Activated B cell treated with CpG ODN at 0.5 μM for 24 hours (primary cell): ENCODE results near the gene MCUB. TPM values are rescaled to one million over a fixed set of nuclear protein-coding genes. Genes with fewer than 3 reads are reported as not detected.
A peak's percentile ranks its signal among the peaks of the same experiment; 100 is the strongest.
"Not testable (repeated sequence)": the region's sequence is repeated elsewhere in the genome, so short reads cannot be mapped to it uniquely, and the experiment has no call there.

Experiments
- ATAC-seq: fragments of 200-7000 bp; cut with Tn5 transposase; one replicate; pipeline ENCODE4 v1.10.0; 2021; ENCODE audit warnings: low read depth, mild to moderate bottlenecking, moderate library complexity
- CTCF ChIA-PET: fragments of 350-600 bp; sonication (Branson Sonifier 250); formaldehyde crosslinking; loops from one replicate; lab custom pipeline; 2021; ENCODE audit warnings: antibody characterized with exemption; lab: Charles Lee
- POLR2A ChIA-PET: fragments of 350-600 bp; sonication (Branson Sonifier 250); formaldehyde crosslinking; loops from one replicate; lab custom pipeline; 2021; ENCODE audit warnings: antibody characterized with exemption; lab: Charles Lee
- DNase-seq: peaks from one replicate; pipeline ENCODE4 v3.0.0; 2022
- H3K27ac Mint-ChIP-seq: one replicate; pipeline ENCODE4 v1.8.0; 2020; ENCODE audit warnings: mixed read lengths
- H3K27me3 Mint-ChIP-seq: one replicate; pipeline ENCODE4 v1.8.0; 2021; ENCODE audit warnings: mixed read lengths
- H3K36me3 Mint-ChIP-seq: one replicate; pipeline ENCODE4 v1.8.0; 2021; ENCODE audit warnings: low read depth, mixed read lengths
- H3K4me1 Mint-ChIP-seq: one replicate; pipeline ENCODE4 v1.8.0; 2021; ENCODE audit warnings: mixed read lengths
- H3K4me3 Mint-ChIP-seq: one replicate; pipeline ENCODE4 v1.8.0; 2020; ENCODE audit warnings: mild to moderate bottlenecking, mixed read lengths
- H3K9me3 Mint-ChIP-seq: one replicate; pipeline ENCODE4 v1.8.0; 2020; ENCODE audit warnings: mixed read lengths
- intact Hi-C: fragments of 100-400 bp; cut with micrococcal nuclease; formaldehyde crosslinking; loops from one replicate; pipeline ENCODE4 v1.15.1; 2024
- total RNA-seq: library from RNA; stranded (reverse); gene quantifications from 2 replicates; pipeline ENCODE4 v1.2.3, GENCODE V29; 2022
- TF ChIP-seq, protein P1 (sequence below): fragments of 200-600 bp; IDR thresholded peaks from one replicate; pipeline ENCODE4 v1.8.0; 2022; ENCODE audit warnings: antibody characterized with exemption, mild to moderate bottlenecking

Gene MCUB
- total RNA-seq, 1 donor from 2014 or later = 28.9 TPM

GRCh38 chr4:109589119-109589518, 29.1 kb downstream of the MCUB start:
- ChIA-PET CTCF (no interaction called here), POLR2A (no interaction called here)
- Mint-ChIP-seq H3K4me3 (no peak overlapping the region), H3K4me1 (peaks cover 51% of the 10 kb centered on the region), H3K27me3 (no peaks in the 10 kb centered on the region), H3K9me3 (no peaks in the 10 kb centered on the region), H3K36me3 (peaks cover 4% of the 10 kb centered on the region), H3K27ac (no peak overlapping the region)
- TF ChIP-seq, protein P1, sequence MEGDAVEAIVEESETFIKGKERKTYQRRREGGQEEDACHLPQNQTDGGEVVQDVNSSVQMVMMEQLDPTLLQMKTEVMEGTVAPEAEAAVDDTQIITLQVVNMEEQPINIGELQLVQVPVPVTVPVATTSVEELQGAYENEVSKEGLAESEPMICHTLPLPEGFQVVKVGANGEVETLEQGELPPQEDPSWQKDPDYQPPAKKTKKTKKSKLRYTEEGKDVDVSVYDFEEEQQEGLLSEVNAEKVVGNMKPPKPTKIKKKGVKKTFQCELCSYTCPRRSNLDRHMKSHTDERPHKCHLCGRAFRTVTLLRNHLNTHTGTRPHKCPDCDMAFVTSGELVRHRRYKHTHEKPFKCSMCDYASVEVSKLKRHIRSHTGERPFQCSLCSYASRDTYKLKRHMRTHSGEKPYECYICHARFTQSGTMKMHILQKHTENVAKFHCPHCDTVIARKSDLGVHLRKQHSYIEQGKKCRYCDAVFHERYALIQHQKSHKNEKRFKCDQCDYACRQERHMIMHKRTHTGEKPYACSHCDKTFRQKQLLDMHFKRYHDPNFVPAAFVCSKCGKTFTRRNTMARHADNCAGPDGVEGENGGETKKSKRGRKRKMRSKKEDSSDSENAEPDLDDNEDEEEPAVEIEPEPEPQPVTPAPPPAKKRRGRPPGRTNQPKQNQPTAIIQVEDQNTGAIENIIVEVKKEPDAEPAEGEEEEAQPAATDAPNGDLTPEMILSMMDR = no peak
- ATAC-seq (no peak), DNase-seq (no peak)
- intact Hi-C loops = loop anchor here (2.0 kb wide), 1 partner anchor 14 kb away; no protein-coding TSS in a partner anchor

DNA sequence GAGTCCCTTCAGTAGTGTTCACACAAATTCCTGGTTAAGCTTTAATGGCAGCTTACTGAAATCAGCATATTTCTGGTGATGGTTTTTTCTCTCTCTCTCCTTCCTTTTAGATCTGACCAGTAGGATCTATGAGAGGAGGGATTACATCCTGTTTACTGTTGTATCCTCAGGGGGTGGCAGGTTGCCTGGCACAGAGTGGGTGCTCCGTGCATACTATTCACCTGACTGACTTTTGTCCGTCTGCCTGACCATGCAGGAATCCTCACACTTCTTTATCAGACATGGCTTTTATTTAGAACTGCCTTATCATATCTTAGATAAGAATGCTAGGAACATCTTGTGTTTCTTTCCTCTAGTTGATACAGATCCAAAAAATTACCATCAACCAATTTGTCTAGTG, 29.6 kb downstream of the MCUB start:
- intact Hi-C loops = loop anchor here (2.0 kb wide), 1 partner anchor 15 kb away; no protein-coding TSS in a partner anchor
- Mint-ChIP-seq H3K27ac (no peak overlapping the region), H3K4me3 (no peak overlapping the region)

DNA sequence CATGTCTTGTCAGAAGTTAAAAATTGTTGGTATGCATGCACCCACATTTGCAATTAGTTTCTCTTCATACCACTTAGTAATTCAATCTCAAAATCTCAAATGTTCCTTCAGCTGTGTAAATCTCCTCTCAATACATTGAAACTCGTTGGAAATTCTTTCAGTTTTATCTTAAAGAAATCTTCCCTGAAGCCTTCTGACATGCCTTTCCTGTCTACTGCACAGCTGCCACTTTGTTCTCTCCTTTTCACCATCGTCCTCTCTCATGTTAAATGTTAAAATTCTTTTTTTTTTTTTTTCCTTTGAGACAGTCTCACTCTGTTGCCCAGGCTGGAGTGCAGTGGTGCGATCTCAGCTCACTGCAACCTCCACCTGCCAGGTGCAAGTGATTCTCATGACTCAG, 30.9 kb downstream of the MCUB start:
- no peak for DNase-seq
- Mint-ChIP-seq H3K9me3 (no peaks in the 10 kb centered on the region), H3K4me1 (peaks cover 36% of the 10 kb centered on the region), H3K27me3 (no peaks in the 10 kb centered on the region), H3K4me3 (no peak overlapping the region), H3K27ac (peak overlapping the region; percentile 48), H3K36me3 (peaks cover 3% of the 10 kb centered on the region)
- no peak for ATAC-seq
- CTCF ChIA-PET = no interaction called here
- POLR2A ChIA-PET = no interaction called here
- TF ChIP-seq, protein P1 = no peak
- intact Hi-C loops = no loop called here

More for the DNA sequence above, 29.6 kb downstream of the MCUB start:
- DNase-seq = no peak
- ATAC-seq = no peak
- no peaks in the 10 kb centered on the region for H3K27me3 Mint-ChIP-seq
- ChIA-PET CTCF (no interaction called here), POLR2A (interaction anchor here (0.9 kb wide), 1 partner anchor 30 kb away, joined by 3 read pairs; the partner anchor contains the start of gene MCUB)
- TF ChIP-seq, protein P1 = no peak
- H3K36me3 Mint-ChIP-seq = peaks cover 4% of the 10 kb centered on the region
- H3K9me3 Mint-ChIP-seq = no peaks in the 10 kb centered on the region
- peaks cover 46% of the 10 kb centered on the region for H3K4me1 Mint-ChIP-seq

DNA sequence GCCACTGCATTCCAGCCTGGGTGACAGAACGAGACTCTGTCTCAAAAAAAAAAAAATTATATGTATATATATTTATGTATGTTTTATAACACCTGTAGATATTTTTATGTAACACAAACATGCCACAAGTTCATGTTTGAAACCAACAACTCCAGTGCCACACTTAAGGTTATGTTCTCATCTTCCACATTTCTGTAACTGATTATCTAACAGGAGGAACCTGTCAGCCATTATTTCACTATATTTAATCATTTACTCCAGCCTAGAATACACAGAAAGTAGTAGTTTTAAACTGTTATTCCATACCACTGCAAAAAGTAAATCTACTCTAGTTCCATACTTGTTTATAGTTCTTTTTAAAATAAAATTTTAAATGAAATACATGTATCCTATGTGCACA, 32.3 kb downstream of the MCUB start:
- Mint-ChIP-seq H3K9me3 (no peaks in the 10 kb centered on the region), H3K27me3 (no peaks in the 10 kb centered on the region), H3K4me3 (no peak overlapping the region), H3K27ac (no peak overlapping the region), H3K4me1 (peaks cover 31% of the 10 kb centered on the region), H3K36me3 (peaks cover 3% of the 10 kb centered on the region)
- intact Hi-C loops = no loop called here
- ChIA-PET POLR2A (interaction anchor here (1.0 kb wide), 1 partner anchor 22 kb away, joined by 3 read pairs; no protein-coding TSS in a partner anchor), CTCF (no interaction called here)
- ATAC-seq (no peak), DNase-seq (no peak)
- TF ChIP-seq, protein P1 = no peak

- H3K4me3 Mint-ChIP-seq, POLR2A ChIA-PET, H3K27me3 Mint-ChIP-seq, H3K9me3 Mint-ChIP-seq, CTCF ChIA-PET, H3K27ac Mint-ChIP-seq, DNase-seq, ATAC-seq, intact Hi-C loops: not testable (repeated sequence)
- Mint-ChIP-seq H3K4me1 (peaks cover 18% of the 10 kb centered on the region), H3K36me3 (peaks cover 15% of the 10 kb centered on the region)
Measured at GRCh38 chr4:109595123-109595522, 35.1 kb downstream of the MCUB start.

- ATAC-seq, H3K9me3 Mint-ChIP-seq, POLR2A ChIA-PET, H3K27ac Mint-ChIP-seq, DNase-seq, H3K27me3 Mint-ChIP-seq, CTCF ChIA-PET, intact Hi-C loops, H3K4me3 Mint-ChIP-seq: not testable (repeated sequence)
- H3K36me3 Mint-ChIP-seq = peaks cover 18% of the 10 kb centered on the region
- peaks cover 11% of the 10 kb centered on the region for H3K4me1 Mint-ChIP-seq
Measured at GRCh38 chr4:109596420-109597085, 36.5 kb downstream of the MCUB start.
